ENCODE measurements around the gene JAK1. TPM values are rescaled to one million over a fixed set of nuclear protein-coding genes. Genes with fewer than 3 reads are reported as not detected.

Gene JAK1
- total and polyA plus RNA-seq, 2 of the 8 experiments (the other 6 are each of a cell fraction or from before 2014, with no cell fraction given) = 7.8 to 24.5 TPM

GRCh38 chr1:64884261-64885040, 81.9 kb downstream of the JAK1 start:
- H4K91ac ChIP-seq (replicated peaks; ENCODE audit: insufficient read length, low read length) = no peak overlapping the region
- ChIA-PET CTCF (ENCODE audit: partially characterized antibody) (interaction anchor here (0.7 to 1.3 kb wide), 6 partner anchors 9 to 76 kb away, joined by 3 read pairs; no protein-coding TSS in a partner anchor), POLR2A (ENCODE audit: partially characterized antibody) (interaction anchor here (1.0 kb wide), 1 partner anchor 11 kb away, joined by 3 read pairs; no protein-coding TSS in a partner anchor)
- H3K23me2 ChIP-seq (ENCODE audit: low read depth, low read length) = no peaks in the 10 kb centered on the region; the same call in 1 of the 2 replicates
- no peaks in the 10 kb centered on the region for H4K20me1 ChIP-seq (replicated peaks in 1 of 2; ENCODE audit: control insufficient read depth in 1 of 2, insufficient read depth in 2 of 2, low read length in 2 of 2)
- no peak overlapping the region for H2BK20ac ChIP-seq (ENCODE audit: low read length)
- H3K27me3 ChIP-seq (replicated peaks in 1 of 4; ENCODE audit: control insufficient read depth in 3 of 4, extremely low read depth in 1 of 4, insufficient read depth in 3 of 4, low read length in 3 of 4) = no peaks in the 10 kb centered on the region
- H2AK5ac ChIP-seq (ENCODE audit: low read depth, low read length) = no peak overlapping the region
- no peak overlapping the region for H3K23ac ChIP-seq (ENCODE audit: insufficient read length)
- H3K9me3 ChIP-seq (ENCODE audit: insufficient read depth in 2 of 2, low read depth in 1 of 2, low read length in 1 of 2) = no peaks in the 10 kb centered on the region
- DNase-seq (ENCODE audit: low read depth in 1 of 2, low spot score in 2 of 2) (no peak), FAIRE-seq (no peak)
- H2BK120ac ChIP-seq (replicated peaks; ENCODE audit: low read depth, low read length) = no peak overlapping the region
- H3K9ac ChIP-seq (replicated peaks in 1 of 4; ENCODE audit: extremely low read depth in 1 of 4, low read depth in 3 of 4, low read length in 3 of 4) = no peak overlapping the region
- H3K4ac ChIP-seq (replicated peaks; ENCODE audit: insufficient read length, low read depth, low read length) = no peak overlapping the region
- H4K8ac ChIP-seq (ENCODE audit: extremely low read depth, insufficient read depth, low read length) = no peak overlapping the region
- 0 out of 2 replicates have a peak, but pooled peaks cover 3% of the 10 kb centered on the region for H3K79me1 ChIP-seq (ENCODE audit: low read depth, low read length)
- H2AFZ ChIP-seq (ENCODE audit: low read length) = no peak overlapping the region
- H2BK12ac ChIP-seq (ENCODE audit: low read depth, low read length) = no peak overlapping the region
- 90% methylated on average over 5 of the region's 5 CpGs; no CpG with 5 or more reads in 1 of the 2 experiments for WGBS, 2 experiments (ENCODE audit: extremely low coverage in 1 of 2, insufficient coverage in 1 of 2, insufficient read length in 1 of 2, insufficient replicate concordance in 2 of 2, low coverage in 1 of 2, low lambda C conversion rate in 2 of 2, missing lambda C conversion rate in 1 of 2)
- H3K79me2 ChIP-seq (ENCODE audit: control insufficient read depth in 1 of 2, insufficient read depth in 2 of 2, low read length in 2 of 2) = no peaks in the 10 kb centered on the region
- no peak overlapping the region for H2BK15ac ChIP-seq (ENCODE audit: low read length)
- no peak overlapping the region for H3K4me2 ChIP-seq (ENCODE audit: insufficient read depth in 1 of 2, low read depth in 2 of 2, low read length in 2 of 2)
- H3K18ac ChIP-seq (ENCODE audit: extremely low read depth, low read length) = no peak overlapping the region
- H3K4me1 ChIP-seq (replicated peaks in 1 of 4; ENCODE audit: control insufficient read depth in 3 of 4, insufficient read depth in 4 of 4, low read length in 3 of 4) = peaks cover 4 to 16% (median 8%) of the 10 kb centered on the region in 4 experiments; a peak in 6 of 7 replicates
- no peak overlapping the region for H4K5ac ChIP-seq (ENCODE audit: insufficient read length, low read depth, low read length)
- no peak overlapping the region for H3K4me3 ChIP-seq (ENCODE audit: extremely low read depth in 1 of 4, insufficient read depth in 2 of 4, low read depth in 3 of 4, low read length in 4 of 4)
- H3K36me3 ChIP-seq (ENCODE audit: control insufficient read depth in 2 of 4, insufficient read depth in 4 of 4, low read length in 3 of 4) = no peaks in the 10 kb centered on the region
- no peak overlapping the region for H3K14ac ChIP-seq (ENCODE audit: insufficient read length)
- no peak overlapping the region for H2BK5ac ChIP-seq (ENCODE audit: low read depth, low read length)
- no peak overlapping the region for H3K27ac ChIP-seq (ENCODE audit: low read depth, low read length)
- H3K56ac ChIP-seq (replicated peaks; ENCODE audit: insufficient read length, low read depth, low read length) = no peak overlapping the region
- peak in 1 of 3 experiments; percentile 14; a peak in 1 of 4 replicates for TF ChIP-seq CTCF (IDR thresholded peaks at IDR 0.05; ENCODE audit: control extremely low read depth in 1 of 3, insufficient read depth in 1 of 3, low read depth in 1 of 3, low read length in 3 of 3)
- no peak for TF ChIP-seq EZH2 (IDR thresholded peaks at IDR 0.05; ENCODE audit: low read depth, low read length, severe bottlenecking)

Measured in H1 (cell line).